Measurements from ENCODE around the gene ARHGAP28. TPM values are rescaled to one million over a fixed set of nuclear protein-coding genes. Genes with fewer than 3 reads are reported as not detected.

ARHGAP28 gene
- total RNA-seq, 1 experiment from 2014 or later: 9.2 TPM

DNA sequence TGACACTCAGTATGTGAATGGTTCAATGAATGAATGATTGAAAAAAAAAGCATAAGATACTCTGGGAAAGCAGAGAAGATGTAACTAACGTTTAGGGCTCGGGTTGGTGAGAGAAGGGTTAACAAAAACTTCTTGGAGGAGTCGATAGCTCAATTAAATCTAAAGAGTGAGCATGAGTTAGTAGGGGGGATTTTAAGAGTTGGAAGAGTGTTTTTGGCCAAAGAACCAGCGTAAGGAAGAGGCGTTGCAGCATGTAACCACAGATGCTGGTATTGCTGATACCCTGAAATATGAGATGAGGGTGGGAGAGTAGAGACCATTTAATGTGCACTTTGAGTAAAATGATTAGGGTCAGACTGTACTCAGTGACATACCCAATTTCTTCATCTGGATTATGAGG is 14.5 kb downstream of the ARHGAP28 start:
- no peak overlapping the region for H2AFZ ChIP-seq (ENCODE audit: low read length)

More for the DNA sequence above, 14.5 kb downstream of the ARHGAP28 start:
- no peak overlapping the region for H4K8ac ChIP-seq (replicated peaks; ENCODE audit: insufficient read length, low read depth, low read length)
- H3K23ac ChIP-seq (ENCODE audit: insufficient read length, low read depth, low read length): no peak overlapping the region
- Mint-ChIP-seq H3K27me3 (ENCODE audit: low read depth) (no peaks in the 10 kb centered on the region), H3K4me3 (no peak overlapping the region), H3K9me3 (peaks cover 0 to 3% of the 10 kb centered on the region in 2 experiments; a peak in 2 of 5 replicates), H3K36me3 (ENCODE audit: insufficient read depth in 1 of 3, low read depth in 3 of 3) (peaks cover 0 to 5% (median 3%) of the 10 kb centered on the region in 3 experiments; a peak in 4 of 7 replicates), H3K27ac (peak overlapping the region in 1 of 3 experiments; percentile 3; a peak in 1 of 7 replicates), H3K4me1 (peaks cover 21 to 38% of the 10 kb centered on the region in 2 experiments)
- H3K4me2 ChIP-seq (ENCODE audit: insufficient read depth, insufficient read length, low read length): no peak overlapping the region
- H2BK5ac ChIP-seq (ENCODE audit: insufficient read length, low read length): no peak overlapping the region
- no peak overlapping the region for H3K18ac ChIP-seq (ENCODE audit: insufficient read length, low read depth, low read length)
- TF ChIP-seq, protein P1, sequence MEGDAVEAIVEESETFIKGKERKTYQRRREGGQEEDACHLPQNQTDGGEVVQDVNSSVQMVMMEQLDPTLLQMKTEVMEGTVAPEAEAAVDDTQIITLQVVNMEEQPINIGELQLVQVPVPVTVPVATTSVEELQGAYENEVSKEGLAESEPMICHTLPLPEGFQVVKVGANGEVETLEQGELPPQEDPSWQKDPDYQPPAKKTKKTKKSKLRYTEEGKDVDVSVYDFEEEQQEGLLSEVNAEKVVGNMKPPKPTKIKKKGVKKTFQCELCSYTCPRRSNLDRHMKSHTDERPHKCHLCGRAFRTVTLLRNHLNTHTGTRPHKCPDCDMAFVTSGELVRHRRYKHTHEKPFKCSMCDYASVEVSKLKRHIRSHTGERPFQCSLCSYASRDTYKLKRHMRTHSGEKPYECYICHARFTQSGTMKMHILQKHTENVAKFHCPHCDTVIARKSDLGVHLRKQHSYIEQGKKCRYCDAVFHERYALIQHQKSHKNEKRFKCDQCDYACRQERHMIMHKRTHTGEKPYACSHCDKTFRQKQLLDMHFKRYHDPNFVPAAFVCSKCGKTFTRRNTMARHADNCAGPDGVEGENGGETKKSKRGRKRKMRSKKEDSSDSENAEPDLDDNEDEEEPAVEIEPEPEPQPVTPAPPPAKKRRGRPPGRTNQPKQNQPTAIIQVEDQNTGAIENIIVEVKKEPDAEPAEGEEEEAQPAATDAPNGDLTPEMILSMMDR (conservative IDR thresholded peaks at IDR 0.05): no peak
- H3K79me2 ChIP-seq (ENCODE audit: insufficient read depth, low read length): no peaks in the 10 kb centered on the region; the same call in 1 of the 2 replicates
- no peaks in the 10 kb centered on the region for H3K79me1 ChIP-seq (ENCODE audit: insufficient read depth, low read depth, low read length, poor library complexity, severe bottlenecking)
- no peaks in the 10 kb centered on the region for H4K20me1 ChIP-seq (ENCODE audit: control insufficient read depth, insufficient read depth, insufficient read length)
- H3K4ac ChIP-seq (ENCODE audit: low read depth, low read length): no peak overlapping the region
- H3K9me3 ChIP-seq (ENCODE audit: control insufficient read depth, low read depth, low read length): no peaks in the 10 kb centered on the region
- no peak overlapping the region for H3K56ac ChIP-seq (ENCODE audit: insufficient read length, low read depth, low read length)
- no peaks in the 10 kb centered on the region for H3K27me3 ChIP-seq (ENCODE audit: insufficient read depth, low read length)
- H3T11ph ChIP-seq (ENCODE audit: low read length): no peak overlapping the region
- H2BK15ac ChIP-seq (ENCODE audit: low read depth, low read length): no peak overlapping the region
- no peak overlapping the region for H3K27ac ChIP-seq (ENCODE audit: insufficient read length, low read depth, low read length)
- H4K5ac ChIP-seq (ENCODE audit: insufficient read length, low read depth, low read length): no peak overlapping the region
- H2BK20ac ChIP-seq (ENCODE audit: low read depth, low read length, poor library complexity, severe bottlenecking): no peak overlapping the region
- H2BK12ac ChIP-seq (ENCODE audit: insufficient read length, low read depth, low read length): no peak overlapping the region
- no peak overlapping the region for H3K9ac ChIP-seq (ENCODE audit: extremely low read depth, insufficient read length, low read length)
- WGBS (ENCODE audit: extremely low coverage, insufficient read length, low lambda C conversion rate): no CpG with 5 or more reads among the region's 5 CpGs
- H4K91ac ChIP-seq (ENCODE audit: insufficient read length, low read depth, low read length): no peak overlapping the region
- H2BK120ac ChIP-seq (ENCODE audit: low read depth, low read length, poor library complexity, severe bottlenecking): no peak overlapping the region
- no peak for DNase-seq
- 0 out of 2 replicates have a peak, but pooled peaks cover 2% of the 10 kb centered on the region for H3K4me1 ChIP-seq (ENCODE audit: insufficient read depth, low read length)
- no peak overlapping the region for H3K14ac ChIP-seq (ENCODE audit: insufficient read depth, low read length)
- H2AK5ac ChIP-seq (ENCODE audit: insufficient read length, low read length): no peak overlapping the region
- H3K23me2 ChIP-seq (ENCODE audit: insufficient read length, low read depth, low read length, poor library complexity, severe bottlenecking): no peaks in the 10 kb centered on the region
